MM.1S (cell line): Measurements from ENCODE around the gene DTX1.

Experiments used
- DNase-seq: peaks from one replicate; pipeline ENCODE4 v3.0.0-alpha.2; 2015
- H2AFZ ChIP-seq: fragments of 300-600 bp; sonication (generic); 2 replicates; pipeline ENCODE4 v1.6.0; 2016; ENCODE audit warnings: antibody characterized with exemption, low read length
- H3F3A ChIP-seq: fragments of 300-600 bp; sonication (generic); 2 replicates; pipeline ENCODE4 v1.6.1; 2016; ENCODE audit warnings: mild to moderate bottlenecking, antibody characterized with exemption, low read length, moderate library complexity, mixed read lengths; ENCODE audit not compliant: insufficient read depth
- H3K27ac ChIP-seq: fragments of 300-600 bp; sonication (generic); 2 replicates; pipeline ENCODE4 v1.5.1; 2016; ENCODE audit warnings: mild to moderate bottlenecking, low read length
- H3K27me3 ChIP-seq: fragments of 300-600 bp; sonication (generic); replicated peaks from 2 replicates; pipeline ENCODE4 v1.6.0; 2016; ENCODE audit warnings: low read length; ENCODE audit not compliant: insufficient read depth
- H3K36me3 ChIP-seq: fragments of 300-600 bp; sonication (generic); replicated peaks from 2 replicates; pipeline ENCODE4 v1.6.1; 2016; ENCODE audit warnings: mild to moderate bottlenecking, low read length, mixed read lengths; ENCODE audit not compliant: insufficient read depth
- H3K4me1 ChIP-seq: fragments of 300-600 bp; sonication (generic); 2 replicates; pipeline ENCODE4 v1.6.1; 2016; ENCODE audit warnings: low read length, mixed read lengths
- H3K4me2 ChIP-seq: fragments of 300-600 bp; sonication (generic); 2 replicates; pipeline ENCODE4 v1.6.0; 2016; ENCODE audit warnings: low read depth, low read length
- H3K4me3 ChIP-seq: fragments of 300-600 bp; sonication (generic); 2 replicates; pipeline ENCODE4 v1.5.1; 2016; ENCODE audit warnings: low read length, mixed read lengths
- H3K79me2 ChIP-seq: fragments of 300-600 bp; sonication (generic); 2 replicates; pipeline ENCODE4 v1.6.1; 2016; ENCODE audit warnings: mixed run types, low read length, mixed read lengths
- H3K9ac ChIP-seq: fragments of 300-600 bp; sonication (generic); 2 replicates; pipeline ENCODE4 v1.6.1; 2016; ENCODE audit warnings: low read length, mixed read lengths
- H3K9me2 ChIP-seq: fragments of 300-600 bp; sonication (generic); replicated peaks from 2 replicates; pipeline ENCODE4 v1.6.1; 2016; ENCODE audit warnings: mild to moderate bottlenecking, low read length, mixed read lengths; ENCODE audit not compliant: insufficient read depth
- H3K9me3 ChIP-seq: fragments of 300-600 bp; sonication (generic); replicated peaks from 2 replicates; pipeline ENCODE4 v1.6.1; 2016; ENCODE audit warnings: mild to moderate bottlenecking, low read length, mixed read lengths; ENCODE audit not compliant: insufficient read depth
- H4K20me1 ChIP-seq: fragments of 300-600 bp; sonication (generic); 2 replicates; pipeline ENCODE4 v1.6.1; 2016; ENCODE audit warnings: mild to moderate bottlenecking, low read length, moderate library complexity, mixed read lengths; ENCODE audit not compliant: insufficient read depth
- EZH2 ChIP-seq: fragments of 300-600 bp; sonication (generic); optimal IDR thresholded peaks from 2 replicates; pipeline ENCODE3; 2017; ENCODE audit warnings: low read depth, mild to moderate bottlenecking, antibody characterized with exemption, low read length, mixed read lengths
- EZH2phosphoT487 ChIP-seq: fragments of 300-600 bp; sonication (generic); IDR thresholded peaks from 2 replicates; pipeline ENCODE4 v1.6.1; 2018; ENCODE audit warnings: antibody characterized with exemption, low read length
- TF ChIP-seq, protein P1 (sequence below): fragments of 300-600 bp; sonication (generic); IDR thresholded peaks from 2 replicates; pipeline ENCODE4 v1.5.1; 2016; ENCODE audit warnings: antibody characterized with exemption, low read length, mixed read lengths

Gene DTX1

GRCh38 chr12:113104953-113105510 lies 48.5 kb downstream of the DTX1 start:
- no peak for TF ChIP-seq EZH2phosphoT487
- TF ChIP-seq EZH2, result no peak
- TF ChIP-seq, protein P1, sequence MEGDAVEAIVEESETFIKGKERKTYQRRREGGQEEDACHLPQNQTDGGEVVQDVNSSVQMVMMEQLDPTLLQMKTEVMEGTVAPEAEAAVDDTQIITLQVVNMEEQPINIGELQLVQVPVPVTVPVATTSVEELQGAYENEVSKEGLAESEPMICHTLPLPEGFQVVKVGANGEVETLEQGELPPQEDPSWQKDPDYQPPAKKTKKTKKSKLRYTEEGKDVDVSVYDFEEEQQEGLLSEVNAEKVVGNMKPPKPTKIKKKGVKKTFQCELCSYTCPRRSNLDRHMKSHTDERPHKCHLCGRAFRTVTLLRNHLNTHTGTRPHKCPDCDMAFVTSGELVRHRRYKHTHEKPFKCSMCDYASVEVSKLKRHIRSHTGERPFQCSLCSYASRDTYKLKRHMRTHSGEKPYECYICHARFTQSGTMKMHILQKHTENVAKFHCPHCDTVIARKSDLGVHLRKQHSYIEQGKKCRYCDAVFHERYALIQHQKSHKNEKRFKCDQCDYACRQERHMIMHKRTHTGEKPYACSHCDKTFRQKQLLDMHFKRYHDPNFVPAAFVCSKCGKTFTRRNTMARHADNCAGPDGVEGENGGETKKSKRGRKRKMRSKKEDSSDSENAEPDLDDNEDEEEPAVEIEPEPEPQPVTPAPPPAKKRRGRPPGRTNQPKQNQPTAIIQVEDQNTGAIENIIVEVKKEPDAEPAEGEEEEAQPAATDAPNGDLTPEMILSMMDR, result no peak
- no peak overlapping the region for H3K4me3 ChIP-seq
- no peak overlapping the region for H3K27ac ChIP-seq

DNA sequence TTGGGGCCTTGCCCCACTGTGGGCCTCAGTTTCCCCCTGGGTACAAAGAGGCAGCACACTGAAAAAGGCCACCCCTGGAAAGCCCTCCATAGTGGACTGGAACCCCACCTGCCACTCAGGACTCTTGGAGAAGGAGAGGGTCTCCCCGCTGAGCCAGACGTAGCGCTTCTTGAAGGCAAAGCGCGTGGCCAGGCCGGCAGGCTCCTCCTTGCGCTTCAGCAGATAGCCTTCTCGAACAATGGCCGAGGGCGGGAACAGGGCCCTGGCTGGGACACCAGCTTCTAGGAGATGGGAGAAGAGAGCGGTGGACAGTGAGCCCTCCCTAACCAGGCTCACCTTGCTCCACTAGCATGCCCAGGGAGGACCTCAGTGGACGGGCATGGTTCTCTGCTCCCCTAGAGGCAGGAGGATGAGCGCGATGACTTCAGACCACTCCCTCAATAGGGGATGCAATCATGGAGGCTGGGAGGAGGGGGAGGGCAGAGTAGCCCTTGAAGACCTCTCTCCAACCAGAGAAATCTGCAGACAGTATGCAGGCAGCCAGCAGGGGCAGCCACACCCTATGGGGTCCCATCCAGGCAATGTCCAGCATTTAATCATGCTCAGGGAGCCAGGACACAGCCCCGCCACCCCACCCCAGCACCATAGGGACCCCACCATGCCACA lies 49.2 kb downstream of the DTX1 start:
- no peaks in the 10 kb centered on the region for H3K9me3 ChIP-seq
- H3K4me1 ChIP-seq, result no peaks in the 10 kb centered on the region
- no peaks in the 10 kb centered on the region for H3F3A ChIP-seq
- DNase-seq, result no peak
- no peak overlapping the region for H3K9ac ChIP-seq
- no peaks in the 10 kb centered on the region for H3K79me2 ChIP-seq
- TF ChIP-seq EZH2 (no peak), EZH2phosphoT487 (no peak)
- TF ChIP-seq, protein P1, result no peak
- no peaks in the 10 kb centered on the region for H3K36me3 ChIP-seq
- no peaks in the 10 kb centered on the region for H3K9me2 ChIP-seq
- no peak overlapping the region for H3K27ac ChIP-seq
- no peak overlapping the region for H3K4me2 ChIP-seq
- no peaks in the 10 kb centered on the region for H4K20me1 ChIP-seq
- H3K4me3 ChIP-seq, result no peak overlapping the region
- no peak overlapping the region for H2AFZ ChIP-seq
- H3K27me3 ChIP-seq, result no peaks in the 10 kb centered on the region

More at GRCh38 chr12:113104953-113105510, 48.5 kb downstream of the DTX1 start:
- Histone ChIP-seq H2AFZ (no peak overlapping the region), H3K9me2 (no peaks in the 10 kb centered on the region), H3K4me1 (no peaks in the 10 kb centered on the region), H3K79me2 (no peaks in the 10 kb centered on the region), H3K9me3 (no peaks in the 10 kb centered on the region), H3K27me3 (no peaks in the 10 kb centered on the region), H3K36me3 (no peaks in the 10 kb centered on the region), H3F3A (no peaks in the 10 kb centered on the region), H3K4me2 (no peak overlapping the region), H3K9ac (no peak overlapping the region), H4K20me1 (no peaks in the 10 kb centered on the region)
- DNase-seq, result no peak

- Histone ChIP-seq H3K9me2 (no peaks in the 10 kb centered on the region), H3K4me1 (no peaks in the 10 kb centered on the region), H3K9me3 (no peaks in the 10 kb centered on the region), H3K4me2 (no peak overlapping the region), H3F3A (no peaks in the 10 kb centered on the region), H3K27me3 (no peaks in the 10 kb centered on the region), H3K9ac (no peak overlapping the region), H3K79me2 (no peaks in the 10 kb centered on the region), H3K4me3 (no peak overlapping the region), H3K36me3 (no peaks in the 10 kb centered on the region), H3K27ac (no peak overlapping the region), H4K20me1 (no peaks in the 10 kb centered on the region), H2AFZ (no peak overlapping the region)
- no peak for DNase-seq
- no peak for TF ChIP-seq EZH2
- TF ChIP-seq, protein P1, result no peak
- TF ChIP-seq EZH2phosphoT487, result no peak
Measured at GRCh38 chr12:113106361-113106760, 49.8 kb downstream of the DTX1 start.
